ENCODE results near the gene EIF4G2. TPM values are rescaled to one million over a fixed set of nuclear protein-coding genes. Genes with fewer than 3 reads are reported as not detected.
A peak's percentile ranks its signal among the peaks of the same experiment; 100 is the strongest.

The EIF4G2 gene
- total and polyA plus RNA-seq, 11 donors: 142 to 1,111 (median 796) TPM

DNA sequence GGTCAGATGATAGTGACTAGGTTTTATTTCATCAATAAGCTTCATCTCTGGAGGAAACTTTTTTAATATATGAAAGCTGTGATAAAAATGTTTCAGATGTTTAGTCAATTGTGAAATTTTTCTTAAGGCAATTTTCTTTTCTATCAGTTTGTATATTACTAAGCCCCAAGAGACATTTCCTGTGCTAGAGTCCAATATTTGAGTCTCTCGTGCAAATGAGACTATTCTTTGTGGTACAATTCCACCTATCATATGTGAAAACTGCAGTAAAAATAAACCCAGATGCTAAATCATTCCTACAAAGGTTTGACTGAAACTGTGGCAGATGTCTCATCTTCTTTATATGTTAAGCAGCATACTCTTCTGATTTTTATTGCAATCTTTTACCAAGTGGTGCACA, 29.6 kb downstream of the EIF4G2 start:
- Histone ChIP-seq H3K36me3 (peaks cover 3 to 35% (median 20%) of the 10 kb centered on the region in 9 donors), H3K27ac (peak overlapping the region in 11 of 12 donors; percentile 56 to 87 (median 72)), H3K9me3 (no peaks in the 10 kb centered on the region), H3K4me3 (no peak overlapping the region), H3K27me3 (no peaks in the 10 kb centered on the region), H3K4me1 (peaks cover 8 to 35% (median 22%) of the 10 kb centered on the region in 12 donors)
- ATAC-seq (no peak), DNase-seq (no peak)
- TF ChIP-seq POLR2A (IDR thresholded peaks at IDR 0.05): no peak
- no peak for TF ChIP-seq CTCF (IDR thresholded peaks at IDR 0.05)
- intact Hi-C loops (cut with DNase I): no loop called here
- WGBS, 4 donors: 56 to 74% (median 62%) methylated on average over 1 of the region's 1 CpG

DNA sequence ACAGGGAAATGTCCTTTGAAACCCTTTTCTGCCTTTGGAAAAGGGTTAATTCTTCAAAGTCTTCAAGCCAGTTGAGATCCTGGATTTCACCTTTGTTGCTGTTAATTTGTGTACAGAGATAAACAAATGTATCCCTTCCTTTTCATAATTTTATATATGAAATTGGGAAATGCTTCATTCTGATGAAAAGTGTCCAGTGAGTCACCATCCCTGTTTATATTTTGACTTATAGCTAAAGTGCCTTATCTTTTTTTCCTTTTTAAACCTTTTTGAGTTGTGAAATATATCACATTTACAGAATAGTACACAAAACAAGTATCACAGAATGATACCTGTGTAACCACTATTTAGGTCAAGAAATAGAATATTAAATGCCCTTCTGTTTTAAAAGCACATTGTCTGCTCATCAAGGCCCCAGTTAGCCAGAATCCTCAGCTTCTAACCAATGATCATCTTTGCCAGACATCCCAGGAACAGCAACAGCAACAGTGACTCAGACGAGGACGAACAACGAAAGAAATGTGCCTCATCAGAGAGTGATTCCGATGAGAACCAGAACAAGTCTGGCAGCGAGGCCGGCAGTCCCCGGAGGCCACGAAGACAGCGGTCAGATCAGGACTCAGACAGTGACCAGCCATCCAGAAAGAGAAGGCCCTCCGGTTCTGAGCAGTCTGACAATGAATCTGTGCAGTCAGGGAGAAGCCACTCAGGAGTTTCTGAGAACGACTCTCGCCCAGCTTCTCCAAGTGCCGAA, 30.3 kb downstream of the EIF4G2 start:
- Histone ChIP-seq H3K4me1 (peaks cover 5 to 29% (median 17%) of the 10 kb centered on the region in 12 donors), H3K27me3 (no peaks in the 10 kb centered on the region), H3K4me3 (no peak overlapping the region), H3K9me3 (no peaks in the 10 kb centered on the region), H3K27ac (peak overlapping the region in 11 of 12 donors; percentile 56 to 87 (median 72)), H3K36me3 (peaks cover 3 to 42% (median 22%) of the 10 kb centered on the region in 9 donors)
- 35 to 47% (median 41%) methylated on average over 13 of the region's 13 CpGs for WGBS, 4 donors
- intact Hi-C loops (cut with DNase I): no loop called here
- DNase-seq (peak; percentile 69 to 87 (median 75)), ATAC-seq (peak; percentile 77 to 95 (median 92))
- TF ChIP-seq CTCF (IDR thresholded peaks at IDR 0.05): no peak
- TF ChIP-seq POLR2A (IDR thresholded peaks at IDR 0.05): no peak

DNA sequence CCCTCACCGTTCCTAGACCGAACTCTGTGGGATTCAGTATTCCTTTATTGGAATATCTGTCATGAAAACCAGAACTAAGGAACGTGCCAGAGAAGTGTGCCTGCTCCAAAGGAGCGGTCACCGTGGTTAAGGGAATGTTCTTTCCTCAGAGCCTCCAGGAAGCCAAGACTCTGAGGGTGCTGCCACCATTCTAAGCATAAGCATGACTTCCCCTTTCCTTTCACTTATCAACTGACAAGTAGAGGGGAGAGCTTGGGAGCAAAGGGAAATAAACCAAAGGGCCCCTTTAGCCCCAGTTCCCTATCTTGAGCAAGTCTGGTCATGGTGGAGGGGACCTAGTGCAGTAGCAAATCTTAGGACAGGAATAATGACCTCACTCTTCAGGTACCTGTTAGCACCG, 30.9 kb downstream of the EIF4G2 start:
- Histone ChIP-seq H3K9me3 (no peaks in the 10 kb centered on the region), H3K36me3 (peaks cover 3 to 48% (median 22%) of the 10 kb centered on the region in 9 donors), H3K4me3 (no peak overlapping the region), H3K27me3 (no peaks in the 10 kb centered on the region), H3K4me1 (peaks cover 5 to 28% (median 17%) of the 10 kb centered on the region in 12 donors), H3K27ac (peak overlapping the region in 11 of 12 donors; percentile 56 to 87 (median 72))
- 68 to 79% (median 74%) methylated on average over 6 of the region's 6 CpGs for WGBS, 4 donors
- intact Hi-C loops (cut with DNase I): no loop called here
- ATAC-seq: peak in 2 of 4 donors; percentile 13 to 14
- no peak for DNase-seq
- TF ChIP-seq CTCF (IDR thresholded peaks at IDR 0.05) (no peak), POLR2A (IDR thresholded peaks at IDR 0.05) (no peak)

DNA sequence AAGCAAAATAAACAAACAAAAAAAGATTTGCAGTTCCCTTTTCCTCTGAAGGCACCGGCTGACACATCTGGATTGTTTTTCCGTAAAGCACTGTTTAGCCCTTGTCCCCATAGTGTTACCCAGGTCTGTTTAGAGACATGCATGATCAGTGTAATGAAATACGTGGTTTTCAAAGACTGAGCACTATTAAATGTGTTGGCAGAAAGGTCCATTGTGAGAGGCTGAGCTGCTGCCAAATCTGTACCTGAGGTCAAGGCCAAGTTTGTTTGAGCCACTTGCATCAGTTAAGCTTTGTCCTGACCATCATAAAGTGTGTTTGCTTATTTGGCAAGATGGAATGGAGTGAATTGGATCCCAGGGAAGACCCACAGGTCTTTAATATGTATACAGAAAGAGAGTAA, 31.3 kb downstream of the EIF4G2 start:
- H3K4me3 ChIP-seq: no peak overlapping the region
- H3K27ac ChIP-seq: peak overlapping the region in 11 of 12 donors; percentile 56 to 87 (median 72)
- intact Hi-C loops (cut with DNase I): no loop called here
- H3K4me1 ChIP-seq: peaks cover 5 to 28% (median 17%) of the 10 kb centered on the region in 12 donors
- WGBS, 4 donors: 75 to 83% (median 79%) methylated on average over 3 of the region's 3 CpGs
- H3K9me3 ChIP-seq: no peaks in the 10 kb centered on the region
- no peak for TF ChIP-seq POLR2A (IDR thresholded peaks at IDR 0.05)
- TF ChIP-seq CTCF (IDR thresholded peaks at IDR 0.05): no peak
- H3K36me3 ChIP-seq: peaks cover 3 to 52% (median 22%) of the 10 kb centered on the region in 9 donors
- H3K27me3 ChIP-seq: no peaks in the 10 kb centered on the region
- no peak for ATAC-seq
- DNase-seq: no peak

Data from heart left ventricle (tissue), 16 donors.